T-cell (primary cell): ENCODE data around the gene LYL1. TPM values are rescaled to one million over a fixed set of nuclear protein-coding genes. Genes with fewer than 3 reads are reported as not detected.

Experiments used
- ATAC-seq, 4 experiments: fragments of 200-7000 bp in 3 of 4; fragments of 150-1000 bp in 1 of 4; cut with Tn5 transposase; replicated peaks in 1 of 4; 1 replicate in 3 of 4; 2 replicates in 1 of 4; pipeline ENCODE4 v1.10.0; 2021; ENCODE audit warnings: moderate library complexity in 3 of 4, mild to moderate bottlenecking in 2 of 4, moderate number of reproducible peaks in 1 of 4
- CTCF ChIA-PET, 2 donors: fragments of 300-600 bp; sonication (Branson Sonifier 250); formaldehyde crosslinking; loops; one replicate each; lab custom pipeline; 2022; ENCODE audit warnings: antibody characterized with exemption in 2 of 2; lab: Charles Lee
- POLR2A ChIA-PET, 2 donors: fragments of 300-600 bp; sonication (Branson Sonifier 250); formaldehyde crosslinking; loops; one replicate each; lab custom pipeline; 2022; ENCODE audit warnings: antibody characterized with exemption in 2 of 2; lab: Charles Lee
- DNase-seq, 35 experiments: peaks; one replicate each; pipeline versions ENCODE4 v3.0.0 to v3.0.0-alpha.2; 2013 to 2023
- H3K27ac ChIP-seq: one replicate; pipeline ENCODE4 v1.5.1; 2013; ENCODE audit warnings: low read length
- H3K27me3 ChIP-seq, 2 experiments: replicated peaks in 1 of 2; 1 replicate in 1 of 2; 2 replicates in 1 of 2; pipeline versions ENCODE4 v1.6.1 to v1.7.0; 2013; ENCODE audit warnings: low read length in 1 of 2, mixed read lengths in 1 of 2; ENCODE audit not compliant: control insufficient read depth in 2 of 2, insufficient read depth in 2 of 2; ENCODE audit errors: extremely low read depth in 1 of 2
- H3K36me3 ChIP-seq, 2 donors: 1 replicate in 1 of 2; 2 replicates in 1 of 2; pipeline versions ENCODE4 v1.6.1 to v1.7.0; 2013; ENCODE audit warnings: low read length in 1 of 2; ENCODE audit not compliant: control insufficient read depth in 2 of 2, insufficient read depth in 1 of 2; ENCODE audit errors: extremely low read depth in 1 of 2
- H3K4me1 ChIP-seq, 2 experiments: 1 replicate in 1 of 2; 2 replicates in 1 of 2; pipeline versions ENCODE4 v1.6.1 to v1.7.0; 2013; ENCODE audit warnings: low read length in 2 of 2, mixed read lengths in 1 of 2; ENCODE audit not compliant: insufficient read depth in 2 of 2, control insufficient read depth in 1 of 2; ENCODE audit errors: extremely low read depth in 1 of 2
- H3K4me3 ChIP-seq, 2 donors: 1 replicate in 1 of 2; 2 replicates in 1 of 2; pipeline versions ENCODE4 v1.5.1 to v1.7.0; 2013; ENCODE audit warnings: mild to moderate bottlenecking in 2 of 2, low read length in 1 of 2, moderate library complexity in 1 of 2; ENCODE audit not compliant: control insufficient read depth in 1 of 2; ENCODE audit errors: extremely low read depth in 1 of 2
- H3K9me3 ChIP-seq: 2 replicates; pipeline ENCODE4 v1.7.0; 2013
- H3K27ac Mint-ChIP-seq, 2 donors: one replicate each; pipeline ENCODE4 v1.8.0; 2020 to 2021; ENCODE audit warnings: mild to moderate bottlenecking in 2 of 2, mixed read lengths in 2 of 2
- H3K27me3 Mint-ChIP-seq, 2 donors: one replicate each; pipeline ENCODE4 v1.8.0; 2021 to 2022; ENCODE audit warnings: mixed read lengths in 2 of 2
- H3K36me3 Mint-ChIP-seq: one replicate; pipeline ENCODE4 v1.8.0; 2021; ENCODE audit warnings: mixed read lengths
- H3K4me1 Mint-ChIP-seq, 3 donors: one replicate each; pipeline ENCODE4 v1.8.0; 2020 to 2022; ENCODE audit warnings: mixed read lengths in 3 of 3, mild to moderate bottlenecking in 1 of 3
- H3K4me3 Mint-ChIP-seq, 3 donors: one replicate each; pipeline ENCODE4 v1.8.0; 2020 to 2022; ENCODE audit warnings: mild to moderate bottlenecking in 3 of 3, mixed read lengths in 3 of 3, moderate library complexity in 3 of 3
- H3K9me3 Mint-ChIP-seq, 3 donors: one replicate each; pipeline ENCODE4 v1.8.0; 2020 to 2022; ENCODE audit warnings: mixed read lengths in 3 of 3
- WGBS: methylation state at CpG from one replicate; pipeline ENCODE4 v1.1.5; 2013; ENCODE audit warnings: missing lambda C conversion rate; ENCODE audit not compliant: insufficient coverage; 5-methylcytosine and 5-hydroxymethylcytosine counted together
- total RNA-seq, 35 experiments: library from RNA in 6 of 35; stranded (reverse) in 6 of 35; fragments of 120-200 nt in 1 of 35; gene quantifications; one replicate each; pipeline versions ENCODE4 v1.2.1 to v1.2.4 and lab custom pipeline; 2013 to 2026

LYL1 gene
- total RNA-seq, 5 donors from 2014 or later (not counting 1 experiment from before 2014, with no cell fraction given): 3.4 to 20.6 (median 15.4) TPM

DNA sequence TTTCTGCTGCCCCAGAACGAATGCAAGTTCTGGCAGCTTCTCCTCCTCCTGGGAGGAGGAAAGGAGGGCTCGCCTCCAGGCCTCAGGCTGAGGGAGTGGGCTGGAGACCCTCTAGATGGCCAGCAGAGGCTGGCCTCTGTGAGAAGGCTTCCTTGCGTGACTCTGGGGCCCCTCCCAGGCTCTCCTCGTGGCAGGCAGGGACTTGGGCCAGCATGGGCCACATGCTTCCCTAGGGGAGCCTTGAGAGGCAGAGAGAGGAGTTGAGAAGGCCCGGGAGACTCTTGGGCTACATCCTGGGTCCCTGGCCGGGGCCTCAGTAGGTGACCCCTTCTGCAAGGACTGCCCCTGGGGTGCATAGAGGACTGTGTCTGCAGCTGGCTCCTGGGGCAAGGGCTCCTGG lies 25.9 kb downstream of the LYL1 start:
- Histone ChIP-seq H3K4me1 (peaks cover 0 to 6% of the 10 kb centered on the region in 2 experiments), H3K27me3 (peaks cover 0 to 22% of the 10 kb centered on the region in 2 experiments), H3K27ac (no peak overlapping the region), H3K9me3 (no peaks in the 10 kb centered on the region), H3K36me3 (no peaks in the 10 kb centered on the region), H3K4me3 (no peak overlapping the region)
- CTCF ChIA-PET: no interaction called here
- ATAC-seq: no peak
- POLR2A ChIA-PET: no interaction called here
- Mint-ChIP-seq H3K36me3 (no peaks in the 10 kb centered on the region), H3K4me3 (no peak overlapping the region), H3K9me3 (no peaks in the 10 kb centered on the region), H3K27ac (no peak overlapping the region), H3K4me1 (peaks cover 0 to 1% (median 0%) of the 10 kb centered on the region in 3 donors), H3K27me3 (no peaks in the 10 kb centered on the region)
- 78% methylated on average over 5 of the region's 6 CpGs for WGBS
- DNase-seq: no peak

DNA sequence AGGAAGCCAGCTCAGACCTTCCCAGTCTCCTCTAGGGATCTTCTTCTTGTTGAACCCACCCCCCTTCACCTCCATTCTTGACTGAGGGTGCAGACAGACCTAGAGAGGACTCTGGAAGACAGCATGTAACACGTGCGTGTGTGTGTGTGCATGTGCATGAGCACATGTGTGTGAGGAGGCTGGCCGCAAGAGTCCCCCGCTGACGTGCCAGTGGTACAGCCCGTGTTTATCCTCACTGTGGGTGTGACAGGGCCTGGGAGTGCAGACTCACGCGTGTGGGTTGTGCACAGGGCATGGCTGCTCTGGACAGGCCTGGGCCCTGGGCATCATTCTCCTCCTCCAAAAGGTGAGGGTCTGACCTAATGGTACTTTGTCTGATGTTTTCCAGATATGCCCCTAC lies 26.3 kb downstream of the LYL1 start:
- WGBS: 89% methylated on average over 8 of the region's 8 CpGs
- ChIA-PET POLR2A (no interaction called here), CTCF (no interaction called here)
- H3K4me3 ChIP-seq: no peak overlapping the region
- H3K9me3 ChIP-seq: no peaks in the 10 kb centered on the region
- peaks cover 0 to 25% of the 10 kb centered on the region in 2 experiments for H3K27me3 ChIP-seq
- Mint-ChIP-seq H3K9me3 (no peaks in the 10 kb centered on the region), H3K4me1 (peaks cover 0 to 1% (median 0%) of the 10 kb centered on the region in 3 donors), H3K27ac (no peak overlapping the region), H3K4me3 (no peak overlapping the region), H3K27me3 (no peaks in the 10 kb centered on the region), H3K36me3 (no peaks in the 10 kb centered on the region)
- no peak overlapping the region for H3K27ac ChIP-seq
- DNase-seq (no peak), ATAC-seq (no peak)
- peaks cover 0 to 6% of the 10 kb centered on the region in 2 experiments for H3K4me1 ChIP-seq
- no peaks in the 10 kb centered on the region for H3K36me3 ChIP-seq

DNA sequence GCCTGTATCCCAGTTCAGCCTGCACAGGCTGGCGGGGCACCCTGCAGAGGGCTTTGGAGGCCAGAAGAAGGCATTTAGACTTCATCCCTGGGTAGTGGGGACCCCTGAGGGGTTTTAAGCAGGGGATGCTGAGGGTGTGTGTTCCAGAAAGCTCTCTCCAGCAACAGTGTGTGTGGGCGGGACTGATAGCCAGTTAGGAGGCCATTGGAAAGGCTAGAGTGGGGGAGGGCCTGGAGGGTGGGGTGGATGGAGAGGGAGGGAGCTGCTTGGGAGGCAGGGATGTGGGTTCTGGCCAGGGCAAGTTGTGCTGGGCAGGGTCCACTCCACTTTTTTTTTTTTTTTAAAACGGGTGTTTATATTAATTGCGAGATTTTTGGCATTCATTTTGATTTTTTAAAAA lies 28.3 kb downstream of the LYL1 start:
- Mint-ChIP-seq H3K36me3 (no peaks in the 10 kb centered on the region), H3K9me3 (no peaks in the 10 kb centered on the region), H3K27me3 (no peaks in the 10 kb centered on the region), H3K27ac (no peak overlapping the region), H3K4me1 (peaks cover 0 to 1% (median 0%) of the 10 kb centered on the region in 3 donors), H3K4me3 (no peak overlapping the region)
- ATAC-seq (no peak), DNase-seq (no peak)
- no peaks in the 10 kb centered on the region for H3K9me3 ChIP-seq
- CTCF ChIA-PET: no interaction called here
- peaks cover 0 to 40% of the 10 kb centered on the region in 2 experiments for H3K27me3 ChIP-seq
- no peak overlapping the region for H3K4me3 ChIP-seq
- WGBS: 82% methylated on average over 2 of the region's 4 CpGs
- H3K36me3 ChIP-seq: no peaks in the 10 kb centered on the region
- no peak overlapping the region for H3K27ac ChIP-seq
- POLR2A ChIA-PET: no interaction called here
- H3K4me1 ChIP-seq: peaks cover 0 to 3% of the 10 kb centered on the region in 2 experiments

- no peaks in the 10 kb centered on the region for H3K9me3 Mint-ChIP-seq
- ATAC-seq (no peak), DNase-seq (no peak)
- Histone ChIP-seq H3K4me1 (no peaks in the 10 kb centered on the region), H3K4me3 (no peak overlapping the region), H3K36me3 (no peaks in the 10 kb centered on the region), H3K9me3 (no peaks in the 10 kb centered on the region), H3K27ac (no peak overlapping the region), H3K27me3 (peaks cover 0 to 41% of the 10 kb centered on the region in 2 experiments)
- no peak overlapping the region for H3K27ac Mint-ChIP-seq
- peaks cover 0 to 2% of the 10 kb centered on the region in 2 donors for H3K27me3 Mint-ChIP-seq
- no peaks in the 10 kb centered on the region for H3K36me3 Mint-ChIP-seq
- H3K4me1 Mint-ChIP-seq: no peaks in the 10 kb centered on the region
- WGBS: 89% methylated on average over 3 of the region's 5 CpGs
- POLR2A ChIA-PET: no interaction called here
- no peak overlapping the region for H3K4me3 Mint-ChIP-seq
- CTCF ChIA-PET: no interaction called here
Observed at GRCh38 chr19:13073263-13073662, 29.4 kb downstream of the LYL1 start.

DNA sequence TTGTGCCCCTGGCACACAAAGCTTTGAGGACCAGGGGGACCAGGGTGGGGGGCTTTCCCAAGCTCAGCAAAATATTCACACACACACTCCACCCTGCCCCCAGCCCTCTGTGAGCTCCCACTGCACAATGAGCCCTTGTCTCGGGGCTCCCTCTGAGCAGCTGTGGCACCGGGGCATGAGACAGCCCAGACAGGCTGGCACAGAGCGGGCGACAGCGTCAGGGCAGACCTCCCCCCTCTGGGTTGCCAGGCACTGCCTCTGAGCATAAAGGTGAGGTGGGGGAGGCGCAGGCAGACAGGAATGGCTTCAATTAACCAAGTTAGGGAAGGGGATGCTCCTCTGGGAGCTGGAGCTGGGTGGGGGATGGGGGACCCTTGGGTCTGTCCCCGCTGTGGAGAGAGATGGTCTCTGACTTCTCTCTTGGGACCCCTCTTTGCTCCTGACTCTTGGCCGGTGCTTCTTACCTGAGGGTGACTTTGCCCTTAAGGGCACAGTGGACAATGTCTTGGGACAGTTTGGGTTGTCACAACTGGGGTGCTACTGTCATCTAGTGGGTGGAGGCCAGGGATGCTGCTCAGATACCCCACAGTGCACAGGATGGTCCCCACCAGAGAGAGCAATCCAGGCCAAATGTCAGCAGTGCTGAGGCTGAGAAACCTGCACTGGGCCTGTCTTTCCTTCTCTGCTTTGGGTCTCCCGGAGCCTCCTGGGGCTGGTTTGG lies 30.3 kb downstream of the LYL1 start:
- DNase-seq (no peak), ATAC-seq (no peak)
- Mint-ChIP-seq H3K27ac (no peak overlapping the region), H3K4me1 (no peaks in the 10 kb centered on the region), H3K36me3 (no peaks in the 10 kb centered on the region), H3K27me3 (peaks cover 0 to 2% of the 10 kb centered on the region in 2 donors), H3K9me3 (no peaks in the 10 kb centered on the region), H3K4me3 (no peak overlapping the region)
- no peaks in the 10 kb centered on the region for H3K9me3 ChIP-seq
- WGBS: 91% methylated on average over 4 of the region's 9 CpGs
- H3K27ac ChIP-seq: no peak overlapping the region
- no peaks in the 10 kb centered on the region for H3K4me1 ChIP-seq
- H3K27me3 ChIP-seq: peaks cover 0 to 41% of the 10 kb centered on the region in 2 experiments
- ChIA-PET POLR2A (no interaction called here), CTCF (interaction anchor here (0.6 to 0.9 kb wide), 2 partner anchors 11 to 69 kb away, joined by 3 to 5 read pairs; no protein-coding TSS in a partner anchor)
- H3K36me3 ChIP-seq: no peaks in the 10 kb centered on the region
- no peak overlapping the region for H3K4me3 ChIP-seq

- Mint-ChIP-seq H3K27ac (no peak overlapping the region), H3K4me3 (no peak overlapping the region), H3K36me3 (no peaks in the 10 kb centered on the region), H3K27me3 (peaks cover 0 to 2% of the 10 kb centered on the region in 2 donors), H3K9me3 (no peaks in the 10 kb centered on the region), H3K4me1 (no peaks in the 10 kb centered on the region)
- H3K9me3 ChIP-seq: no peaks in the 10 kb centered on the region
- no peaks in the 10 kb centered on the region for H3K36me3 ChIP-seq
- POLR2A ChIA-PET: no interaction called here
- DNase-seq: no peak
- CTCF ChIA-PET: interaction anchor here (0.6 to 0.9 kb wide), 3 partner anchors 10 to 790 kb away, joined by 3 to 5 read pairs (median 3); no protein-coding TSS in a partner anchor
- WGBS: 68% methylated on average over 4 of the region's 9 CpGs
- ATAC-seq: no peak
- no peaks in the 10 kb centered on the region for H3K4me1 ChIP-seq
- H3K27me3 ChIP-seq: peaks cover 0 to 41% of the 10 kb centered on the region in 2 experiments
- H3K4me3 ChIP-seq: no peak overlapping the region
- H3K27ac ChIP-seq: no peak overlapping the region
Observed at GRCh38 chr19:13071444-13072187, 31.0 kb downstream of the LYL1 start.
